Hepatic stellate cell (primary cell): ENCODE measurements around the gene FAM9C.
"Not testable (repeated sequence)": the region's sequence is repeated elsewhere in the genome, so short reads cannot be mapped to it uniquely, and the experiment has no call there.

ENCODE experiments used
- DNase-seq: peaks from one replicate; pipeline ENCODE4 v3.0.0; 2011; ENCODE audit warnings: low spot score

FAM9C gene

GRCh38 chrX:13043138-13043537, 1.3 kb downstream of the FAM9C start:
- no peak for DNase-seq

DNA sequence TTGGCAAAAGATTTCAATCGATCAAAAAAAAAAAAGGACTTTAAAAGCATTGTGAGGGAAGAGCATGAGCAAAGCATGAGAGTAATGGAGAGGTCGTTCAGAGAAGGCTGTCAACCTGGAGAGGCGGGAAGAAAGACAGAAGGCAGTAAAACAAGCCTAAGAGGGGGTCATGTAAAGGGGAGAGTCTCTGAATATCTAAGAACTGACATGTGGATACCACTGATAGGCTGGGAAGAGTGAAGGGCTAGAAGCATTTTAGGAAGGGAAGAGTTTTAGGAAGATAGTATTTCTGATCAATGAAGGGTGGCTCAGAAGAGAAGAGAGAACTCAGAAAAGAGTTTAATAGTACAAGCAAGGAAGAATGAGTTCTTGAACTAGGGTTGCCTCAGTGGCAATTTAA, 7.5 kb downstream of the FAM9C start:
- no peak for DNase-seq

DNA sequence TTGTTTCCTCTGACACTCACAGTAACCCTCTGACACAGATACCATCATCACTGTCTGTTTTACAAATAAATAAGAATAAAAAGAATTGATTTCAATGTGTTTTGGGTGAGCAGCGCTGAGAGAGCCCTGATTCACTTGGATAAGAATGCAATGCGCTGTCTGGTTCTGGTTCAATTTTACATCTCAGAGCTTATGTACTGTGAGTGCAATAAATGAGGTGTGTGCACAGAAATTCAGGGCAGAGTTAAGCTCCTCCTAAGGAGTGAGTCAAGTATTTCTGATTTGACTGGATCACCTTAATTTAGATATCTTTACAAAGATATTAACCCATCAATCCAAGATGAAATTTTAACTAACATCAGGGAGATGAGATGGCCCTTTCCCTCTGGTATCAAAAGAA, 11.2 kb downstream of the FAM9C start:
- no peak for DNase-seq

DNA sequence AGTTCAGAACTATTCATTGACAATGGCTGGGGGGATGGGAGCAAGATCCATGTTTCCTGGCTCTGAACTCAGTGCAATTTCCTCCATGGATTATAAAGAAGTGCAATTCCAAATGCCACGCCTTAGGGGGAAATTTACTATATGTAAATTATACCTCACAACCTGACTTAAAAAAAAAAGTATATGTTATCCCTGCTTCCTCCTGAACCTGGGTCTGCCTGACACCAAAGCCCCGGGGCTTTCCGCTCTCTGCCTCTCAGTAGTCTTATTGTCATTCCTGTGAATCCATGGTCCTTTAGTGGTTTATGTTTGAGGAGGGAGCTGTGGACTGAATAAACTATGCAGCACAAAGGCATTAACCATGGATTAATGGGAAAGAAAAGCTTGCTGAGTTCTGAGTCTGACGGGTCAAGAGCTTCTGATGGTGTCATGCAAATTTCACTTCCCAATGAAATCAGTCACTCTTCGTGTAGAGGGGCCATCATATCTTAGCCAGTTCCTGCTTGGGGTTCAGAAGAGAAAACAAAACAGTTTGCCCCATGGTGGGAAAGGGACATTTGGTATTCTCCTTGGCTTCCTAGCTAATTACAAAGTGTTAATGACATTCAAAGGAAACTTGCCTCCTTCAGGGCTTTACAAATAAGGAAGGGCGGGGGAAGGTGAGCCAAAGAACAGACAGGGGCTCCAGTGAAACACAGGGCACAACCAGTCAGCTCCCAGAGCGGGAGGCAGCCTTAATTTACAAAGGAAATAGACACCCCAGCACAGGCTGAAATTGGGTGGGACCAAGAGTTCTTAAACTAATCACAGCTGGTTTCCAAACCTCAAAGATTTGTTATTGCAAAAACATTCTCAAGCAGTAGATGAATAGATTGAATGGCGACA, 14.3 kb downstream of the FAM9C start:
- DNase-seq: no peak

GRCh38 chrX:13029637-13029886, 14.9 kb downstream of the FAM9C start:
- DNase-seq: no peak

GRCh38 chrX:13028871-13029636, 15.4 kb downstream of the FAM9C start:
- no peak for DNase-seq

DNA sequence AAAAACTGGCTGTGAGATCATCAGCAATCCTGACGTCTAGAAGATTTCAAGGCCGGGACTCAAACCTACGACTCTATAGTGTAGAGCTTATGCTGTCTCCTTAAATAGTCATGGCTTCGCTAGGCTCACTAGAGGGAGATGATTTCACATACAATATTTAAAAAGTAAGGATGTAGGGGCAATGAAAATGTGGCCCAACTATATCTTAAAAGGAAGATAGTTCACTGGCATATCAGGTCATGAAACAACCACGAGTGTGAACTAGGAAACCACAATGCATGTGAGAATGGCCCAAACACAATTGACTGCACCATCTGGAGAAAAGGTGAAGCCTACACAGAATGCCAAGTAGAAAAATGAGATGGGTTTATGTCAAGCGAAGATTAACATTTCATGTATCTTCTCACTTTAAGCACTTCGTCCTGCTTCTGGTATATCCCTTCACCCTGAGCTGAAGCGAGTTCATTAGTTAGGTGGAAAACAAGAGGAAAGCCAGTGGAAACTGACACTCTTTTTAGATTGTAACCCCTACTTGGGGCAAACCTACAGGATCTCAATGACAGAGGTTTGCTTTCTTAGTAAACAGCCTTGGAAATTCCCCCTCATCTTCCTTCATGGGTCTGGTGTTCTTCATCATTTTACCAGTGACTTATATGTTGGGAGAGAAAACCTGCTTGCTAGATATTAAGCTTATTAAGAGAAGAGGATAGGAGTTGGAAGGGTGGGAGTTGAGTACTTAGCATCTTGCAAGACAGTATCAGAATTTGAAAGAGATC, 17.4 kb downstream of the FAM9C start:
- no peak for DNase-seq

- DNase-seq: no peak
Observed at GRCh38 chrX:13024986-13025385, 19.4 kb downstream of the FAM9C start.

GRCh38 chrX:13023979-13024378, 20.4 kb downstream of the FAM9C start:
- no peak for DNase-seq

DNA sequence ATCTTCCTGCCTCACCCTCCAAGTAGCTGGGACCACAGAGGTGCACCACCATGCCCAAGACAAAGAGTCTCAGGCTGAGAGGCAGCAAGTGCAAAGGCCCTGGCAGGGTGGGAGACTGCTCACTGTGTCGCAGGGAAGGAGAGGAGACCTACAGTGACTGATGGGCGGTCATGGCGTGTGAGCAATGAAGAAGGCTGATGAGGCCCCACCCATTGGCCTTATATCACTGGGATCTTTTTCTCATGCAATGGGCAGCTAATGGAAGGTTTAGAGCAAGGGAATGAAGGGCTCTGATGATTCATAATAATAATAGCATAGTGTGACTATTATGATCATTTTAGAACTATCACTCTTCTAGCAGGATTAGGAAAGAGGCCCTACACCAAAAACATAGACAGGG, 20.9 kb downstream of the FAM9C start:
- no peak for DNase-seq

- no peak for DNase-seq
Observed at GRCh38 chrX:13022926-13023325, 21.5 kb downstream of the FAM9C start.

- not testable (repeated sequence) for DNase-seq
Observed at GRCh38 chrX:13016731-13017130, 27.7 kb downstream of the FAM9C start.

- no peak for DNase-seq
Observed at GRCh38 chrX:13015536-13016236, 28.7 kb downstream of the FAM9C start.

DNA sequence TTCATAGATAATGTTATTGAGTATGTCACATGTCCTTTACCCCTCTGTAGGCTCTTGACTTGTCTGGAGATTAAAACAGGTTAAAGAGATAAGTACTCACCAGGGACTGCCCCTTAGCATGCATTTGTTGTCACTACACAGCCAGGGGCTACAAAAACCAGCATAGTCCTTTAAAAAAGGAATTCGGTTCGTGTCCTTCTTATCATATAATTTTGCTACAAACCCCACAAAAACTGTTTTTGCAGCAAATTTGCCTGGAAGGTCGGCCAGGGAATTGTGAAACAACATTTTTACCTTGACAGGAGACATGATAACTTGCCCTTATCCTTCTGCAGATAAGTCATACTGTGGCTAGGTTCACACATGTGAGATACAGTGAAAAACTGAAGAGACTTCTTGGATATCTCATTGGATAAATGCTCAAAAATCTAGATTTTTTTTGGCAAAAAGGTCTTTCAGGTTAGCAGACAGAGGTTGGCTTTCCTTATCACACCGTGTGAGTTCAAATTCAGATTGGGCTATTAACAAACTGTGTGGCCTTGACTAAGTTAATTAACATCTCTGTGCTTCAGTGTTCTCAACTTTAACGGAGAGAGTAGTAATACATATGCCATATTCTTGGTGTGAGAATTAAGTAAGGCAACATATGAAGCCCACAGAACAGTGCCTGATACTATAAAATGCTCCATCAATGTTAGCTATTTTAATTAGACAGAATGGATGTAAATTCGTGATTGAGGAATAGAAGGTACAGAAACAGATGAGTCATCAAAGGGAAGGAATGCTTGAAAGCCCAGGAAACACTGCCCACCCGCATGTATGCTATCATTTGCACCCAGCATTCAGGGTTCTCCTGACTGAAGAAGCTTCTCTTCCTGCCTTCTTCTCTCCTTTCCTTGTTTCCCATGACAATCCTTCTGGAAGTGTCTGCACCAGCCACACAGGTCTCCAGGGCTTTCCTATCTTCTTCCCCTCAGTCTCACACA, 30.0 kb downstream of the FAM9C start:
- DNase-seq: no peak

GRCh38 chrX:13013363-13014110, 30.9 kb downstream of the FAM9C start:
- no peak for DNase-seq

DNA sequence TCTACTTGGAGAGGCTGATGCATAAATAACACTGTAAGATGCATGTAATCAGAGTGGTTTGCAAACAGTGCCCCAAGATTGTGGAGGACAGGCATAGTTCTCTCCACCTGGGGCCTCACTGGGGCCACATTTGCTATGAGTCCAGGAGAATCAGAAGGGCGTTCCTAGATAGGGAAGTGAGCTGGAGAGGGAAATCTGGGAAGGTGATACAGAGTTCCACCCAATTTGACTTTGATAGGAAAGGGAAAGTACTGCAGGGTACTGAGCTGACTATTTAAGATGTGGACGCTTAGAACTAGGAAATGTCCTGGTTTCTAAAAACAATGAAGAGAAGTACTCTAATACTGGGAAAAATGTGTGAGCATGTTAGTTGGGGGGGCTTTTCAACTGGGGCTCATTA, 33.9 kb downstream of the FAM9C start:
- DNase-seq: no peak

- no peak for DNase-seq
Observed at GRCh38 chrX:13009844-13010243, 34.6 kb downstream of the FAM9C start.

DNA sequence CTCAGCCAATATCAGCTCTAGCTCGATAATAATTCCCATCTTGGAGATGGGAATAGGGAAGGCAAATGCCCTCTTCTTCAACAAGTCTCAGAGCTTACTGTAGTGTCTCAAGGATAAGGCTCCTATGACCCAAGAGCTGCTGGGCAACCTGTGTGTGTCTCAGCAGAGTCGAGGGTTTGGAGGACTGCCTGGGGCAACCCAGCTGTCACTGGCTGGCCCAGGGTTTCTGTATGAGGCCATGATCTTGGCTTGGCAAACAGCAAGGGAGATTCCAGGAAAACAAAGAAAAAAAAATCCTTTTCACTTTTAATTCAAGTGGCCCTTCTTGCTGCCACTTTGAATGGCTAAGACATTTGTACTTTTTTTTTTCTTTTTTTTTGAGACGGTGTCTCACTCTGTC, 35.1 kb downstream of the FAM9C start:
- no peak for DNase-seq

GRCh38 chrX:13008851-13009250, 35.6 kb downstream of the FAM9C start:
- no peak for DNase-seq

- DNase-seq: no peak
Observed at GRCh38 chrX:13008189-13008533, 36.3 kb downstream of the FAM9C start.
